ENCODE measurements around the gene PRICKLE2.
A peak's percentile ranks its signal among the peaks of the same experiment; 100 is the strongest.

PRICKLE2 gene

DNA sequence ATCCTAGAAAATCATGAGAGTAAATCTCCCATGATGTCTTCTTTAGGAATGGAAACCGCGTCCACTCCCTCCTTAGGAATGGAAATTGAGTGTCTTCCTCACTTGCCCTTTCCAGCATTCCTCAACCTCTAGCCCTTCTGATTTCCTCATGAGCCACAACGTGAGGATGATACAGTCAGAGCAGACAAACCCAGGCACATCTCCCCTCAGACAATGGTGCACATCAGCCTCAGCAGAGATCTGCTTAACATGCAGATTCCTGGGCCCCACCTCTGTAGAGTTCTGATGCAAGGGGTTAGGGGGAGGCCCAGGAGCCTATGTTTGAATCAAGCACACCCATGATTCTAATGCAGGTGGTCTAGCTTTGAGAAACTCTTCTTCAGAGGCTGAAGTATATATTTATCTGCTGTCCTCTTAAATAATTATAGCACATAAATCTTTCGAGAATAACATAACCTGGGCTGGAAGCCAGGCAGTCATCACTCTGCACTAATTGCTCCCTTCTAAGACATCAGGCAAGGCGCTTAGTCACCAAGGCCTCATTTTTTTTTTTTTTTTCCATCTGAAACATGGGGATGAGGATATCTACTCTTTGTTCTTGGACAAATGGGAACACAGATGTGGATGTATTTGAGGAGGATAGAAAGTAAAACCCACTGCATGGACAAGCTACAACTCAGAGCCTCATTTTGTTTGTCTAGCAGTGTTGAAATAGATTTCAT, 81.7 kb downstream of the PRICKLE2 start:
- H3K9me3 ChIP-seq (ENCODE audit: severe bottlenecking): no peaks in the 10 kb centered on the region
- DNase-seq (ENCODE audit: low spot score) (no peak), ATAC-seq (ENCODE audit: low read depth) (peak; percentile 80)
- peaks cover 13% of the 10 kb centered on the region for H3K4me1 ChIP-seq (ENCODE audit: insufficient read depth, poor library complexity, severe bottlenecking)
- H3K4me3 ChIP-seq (ENCODE audit: severe bottlenecking): no peak overlapping the region
- H3K27me3 ChIP-seq (ENCODE audit: insufficient read depth, poor library complexity, severe bottlenecking): no peaks in the 10 kb centered on the region
- H3K27ac ChIP-seq (ENCODE audit: poor library complexity, severe bottlenecking): peak overlapping the region; percentile 81
- no peaks in the 10 kb centered on the region; the same call in 1 of the 2 replicates for H3K36me3 ChIP-seq (ENCODE audit: low read depth)
- TF ChIP-seq, protein P1, sequence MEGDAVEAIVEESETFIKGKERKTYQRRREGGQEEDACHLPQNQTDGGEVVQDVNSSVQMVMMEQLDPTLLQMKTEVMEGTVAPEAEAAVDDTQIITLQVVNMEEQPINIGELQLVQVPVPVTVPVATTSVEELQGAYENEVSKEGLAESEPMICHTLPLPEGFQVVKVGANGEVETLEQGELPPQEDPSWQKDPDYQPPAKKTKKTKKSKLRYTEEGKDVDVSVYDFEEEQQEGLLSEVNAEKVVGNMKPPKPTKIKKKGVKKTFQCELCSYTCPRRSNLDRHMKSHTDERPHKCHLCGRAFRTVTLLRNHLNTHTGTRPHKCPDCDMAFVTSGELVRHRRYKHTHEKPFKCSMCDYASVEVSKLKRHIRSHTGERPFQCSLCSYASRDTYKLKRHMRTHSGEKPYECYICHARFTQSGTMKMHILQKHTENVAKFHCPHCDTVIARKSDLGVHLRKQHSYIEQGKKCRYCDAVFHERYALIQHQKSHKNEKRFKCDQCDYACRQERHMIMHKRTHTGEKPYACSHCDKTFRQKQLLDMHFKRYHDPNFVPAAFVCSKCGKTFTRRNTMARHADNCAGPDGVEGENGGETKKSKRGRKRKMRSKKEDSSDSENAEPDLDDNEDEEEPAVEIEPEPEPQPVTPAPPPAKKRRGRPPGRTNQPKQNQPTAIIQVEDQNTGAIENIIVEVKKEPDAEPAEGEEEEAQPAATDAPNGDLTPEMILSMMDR (IDR thresholded peaks at IDR 0.05; ENCODE audit: poor library complexity, severe bottlenecking): no peak

DNA sequence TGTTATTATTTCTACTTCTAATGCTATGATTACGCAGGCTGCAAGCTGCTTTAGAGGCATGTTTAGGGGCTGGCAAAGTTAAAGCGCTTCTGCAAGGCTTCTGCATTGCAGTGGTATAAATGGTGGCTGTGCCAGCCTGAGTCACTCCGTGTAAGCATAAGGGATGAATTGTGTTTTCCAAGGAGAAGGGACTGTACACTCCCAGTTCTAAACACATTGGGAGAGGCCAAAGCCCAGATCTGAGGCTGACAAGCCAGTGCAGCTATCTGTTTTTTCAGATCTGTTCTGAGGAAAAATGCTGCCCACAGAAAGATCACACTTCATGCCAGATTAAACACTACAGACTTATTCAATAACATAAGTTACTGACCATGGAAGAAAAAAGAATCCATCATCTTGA, 83.8 kb downstream of the PRICKLE2 start:
- Histone ChIP-seq H3K27me3 (ENCODE audit: insufficient read depth, poor library complexity, severe bottlenecking) (no peaks in the 10 kb centered on the region), H3K27ac (ENCODE audit: poor library complexity, severe bottlenecking) (peak overlapping the region; percentile 30), H3K4me3 (ENCODE audit: severe bottlenecking) (no peak overlapping the region), H3K4me1 (ENCODE audit: insufficient read depth, poor library complexity, severe bottlenecking) (peaks cover 19% of the 10 kb centered on the region), H3K9me3 (ENCODE audit: severe bottlenecking) (no peaks in the 10 kb centered on the region), H3K36me3 (ENCODE audit: low read depth) (no peaks in the 10 kb centered on the region; the same call in 1 of the 2 replicates)
- DNase-seq (ENCODE audit: low spot score): no peak
- no peak for ATAC-seq (ENCODE audit: low read depth)
- TF ChIP-seq, protein P1 (IDR thresholded peaks at IDR 0.05; ENCODE audit: poor library complexity, severe bottlenecking): no peak

- Histone ChIP-seq H3K27me3 (ENCODE audit: insufficient read depth, poor library complexity, severe bottlenecking) (no peaks in the 10 kb centered on the region), H3K4me3 (ENCODE audit: severe bottlenecking) (no peak overlapping the region), H3K4me1 (ENCODE audit: insufficient read depth, poor library complexity, severe bottlenecking) (peaks cover 19% of the 10 kb centered on the region), H3K27ac (ENCODE audit: poor library complexity, severe bottlenecking) (no peak overlapping the region), H3K36me3 (ENCODE audit: low read depth) (no peaks in the 10 kb centered on the region; the same call in 1 of the 2 replicates), H3K9me3 (ENCODE audit: severe bottlenecking) (no peaks in the 10 kb centered on the region)
- DNase-seq (ENCODE audit: low spot score) (no peak), ATAC-seq (ENCODE audit: low read depth) (no peak)
- TF ChIP-seq, protein P1 (IDR thresholded peaks at IDR 0.05; ENCODE audit: poor library complexity, severe bottlenecking): no peak
Measured at GRCh38 chr3:64140651-64141050, 84.6 kb downstream of the PRICKLE2 start.

GRCh38 chr3:64138656-64139375, 86.5 kb downstream of the PRICKLE2 start:
- DNase-seq (ENCODE audit: low spot score): no peak

More at GRCh38 chr3:64138656-64139375, 86.5 kb downstream of the PRICKLE2 start:
- no peak overlapping the region for H3K4me3 ChIP-seq (ENCODE audit: severe bottlenecking)
- no peak for ATAC-seq (ENCODE audit: low read depth)
- no peaks in the 10 kb centered on the region; the same call in 1 of the 2 replicates for H3K36me3 ChIP-seq (ENCODE audit: low read depth)
- TF ChIP-seq, protein P1 (IDR thresholded peaks at IDR 0.05; ENCODE audit: poor library complexity, severe bottlenecking): no peak
- H3K27me3 ChIP-seq (ENCODE audit: insufficient read depth, poor library complexity, severe bottlenecking): no peaks in the 10 kb centered on the region
- peaks cover 17% of the 10 kb centered on the region for H3K4me1 ChIP-seq (ENCODE audit: insufficient read depth, poor library complexity, severe bottlenecking)
- no peak overlapping the region for H3K27ac ChIP-seq (ENCODE audit: poor library complexity, severe bottlenecking)
- no peaks in the 10 kb centered on the region for H3K9me3 ChIP-seq (ENCODE audit: severe bottlenecking)
